ENCODE results near the gene CTIF.

DNA sequence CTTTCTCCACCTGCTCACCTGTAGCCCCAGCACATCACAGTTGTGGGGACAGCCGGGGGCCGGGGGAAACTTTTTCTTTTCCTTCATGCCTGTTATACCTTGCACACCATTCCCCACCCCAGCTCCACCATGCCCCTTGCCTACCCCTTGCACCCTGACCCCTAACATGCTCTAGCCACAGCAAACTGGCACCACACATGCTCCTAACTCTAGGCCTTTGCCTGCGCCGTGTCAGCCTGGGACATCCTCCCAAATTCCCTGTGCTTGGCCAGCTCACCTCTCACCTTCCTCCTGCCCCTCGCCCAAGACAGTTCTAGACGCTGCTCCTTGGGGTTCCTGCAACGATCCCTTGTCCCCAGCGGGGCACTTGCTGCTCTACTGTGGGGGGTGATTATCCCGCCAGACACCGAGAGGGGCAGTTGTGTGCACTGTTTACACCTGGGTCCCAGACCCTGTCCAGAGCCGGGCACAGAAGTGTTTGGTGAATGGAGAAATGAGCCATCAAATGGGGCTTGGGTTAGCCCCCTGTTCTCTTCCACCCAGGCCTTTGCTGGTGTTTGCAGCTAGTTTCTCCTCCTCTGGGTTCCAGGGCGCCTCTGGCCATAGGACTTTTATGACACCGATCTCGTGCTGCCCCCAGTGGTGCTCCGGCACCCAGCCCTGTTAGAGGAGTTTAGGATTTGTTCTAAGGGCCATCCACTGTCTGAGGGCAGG, 129.8 kb downstream of the CTIF start:
- TF ChIP-seq POLR2A (IDR thresholded peaks at IDR 0.05), result no peak
- TF ChIP-seq, protein P1, sequence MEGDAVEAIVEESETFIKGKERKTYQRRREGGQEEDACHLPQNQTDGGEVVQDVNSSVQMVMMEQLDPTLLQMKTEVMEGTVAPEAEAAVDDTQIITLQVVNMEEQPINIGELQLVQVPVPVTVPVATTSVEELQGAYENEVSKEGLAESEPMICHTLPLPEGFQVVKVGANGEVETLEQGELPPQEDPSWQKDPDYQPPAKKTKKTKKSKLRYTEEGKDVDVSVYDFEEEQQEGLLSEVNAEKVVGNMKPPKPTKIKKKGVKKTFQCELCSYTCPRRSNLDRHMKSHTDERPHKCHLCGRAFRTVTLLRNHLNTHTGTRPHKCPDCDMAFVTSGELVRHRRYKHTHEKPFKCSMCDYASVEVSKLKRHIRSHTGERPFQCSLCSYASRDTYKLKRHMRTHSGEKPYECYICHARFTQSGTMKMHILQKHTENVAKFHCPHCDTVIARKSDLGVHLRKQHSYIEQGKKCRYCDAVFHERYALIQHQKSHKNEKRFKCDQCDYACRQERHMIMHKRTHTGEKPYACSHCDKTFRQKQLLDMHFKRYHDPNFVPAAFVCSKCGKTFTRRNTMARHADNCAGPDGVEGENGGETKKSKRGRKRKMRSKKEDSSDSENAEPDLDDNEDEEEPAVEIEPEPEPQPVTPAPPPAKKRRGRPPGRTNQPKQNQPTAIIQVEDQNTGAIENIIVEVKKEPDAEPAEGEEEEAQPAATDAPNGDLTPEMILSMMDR (IDR thresholded peaks at IDR 0.05), result no peak
